ENCODE results near the gene SELENBP1.
A peak's percentile ranks its signal among the peaks of the same experiment; 100 is the strongest.
"Not testable (repeated sequence)": the region's sequence is repeated elsewhere in the genome, so short reads cannot be mapped to it uniquely, and the experiment has no call there.

SELENBP1 gene

DNA sequence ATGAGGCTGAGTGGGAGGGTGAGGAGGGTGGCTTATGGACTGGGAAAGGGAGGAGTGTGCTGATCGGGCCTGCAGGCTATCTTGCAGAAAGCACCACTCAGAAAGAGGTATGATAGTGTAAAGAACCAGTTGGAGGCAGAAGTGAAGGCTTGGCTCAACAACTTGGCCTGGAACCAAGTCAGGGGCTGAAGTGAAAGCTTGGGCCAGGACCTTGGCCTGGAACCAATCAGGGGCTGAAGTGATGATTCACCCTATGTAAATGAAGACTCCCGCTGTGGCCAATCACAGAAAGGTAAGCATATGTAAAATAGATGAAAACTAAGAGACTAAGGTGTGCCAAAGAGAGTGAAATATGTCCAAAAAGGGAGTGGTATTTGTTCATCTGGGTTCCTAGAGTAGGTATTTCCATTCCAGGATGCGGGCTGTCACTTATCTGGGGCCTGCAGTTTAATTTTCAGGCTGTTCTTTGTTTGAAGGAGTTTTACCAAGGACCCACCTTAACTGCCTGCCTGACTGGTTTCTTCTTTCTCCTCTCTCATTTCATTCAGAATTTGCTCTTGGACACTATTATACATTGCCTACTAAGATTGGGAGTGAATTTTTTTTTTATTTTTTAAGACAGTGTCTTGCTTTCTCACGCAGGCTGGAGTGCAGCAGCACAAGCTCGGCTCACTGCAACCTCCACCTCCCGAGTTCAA, 20.3 kb downstream of the SELENBP1 start:
- no peak for TF ChIP-seq CTCF (IDR thresholded peaks at IDR 0.05)
- Histone ChIP-seq H3K4me3 (no peak overlapping the region), H3K27ac (no peak overlapping the region)
- no peak for DNase-seq (ENCODE audit: low spot score)

- not testable (repeated sequence) for DNase-seq (ENCODE audit: low spot score); H3K27ac ChIP-seq; H3K4me3 ChIP-seq
Observed at GRCh38 chr1:151350323-151350722, 22.2 kb downstream of the SELENBP1 start.

DNA sequence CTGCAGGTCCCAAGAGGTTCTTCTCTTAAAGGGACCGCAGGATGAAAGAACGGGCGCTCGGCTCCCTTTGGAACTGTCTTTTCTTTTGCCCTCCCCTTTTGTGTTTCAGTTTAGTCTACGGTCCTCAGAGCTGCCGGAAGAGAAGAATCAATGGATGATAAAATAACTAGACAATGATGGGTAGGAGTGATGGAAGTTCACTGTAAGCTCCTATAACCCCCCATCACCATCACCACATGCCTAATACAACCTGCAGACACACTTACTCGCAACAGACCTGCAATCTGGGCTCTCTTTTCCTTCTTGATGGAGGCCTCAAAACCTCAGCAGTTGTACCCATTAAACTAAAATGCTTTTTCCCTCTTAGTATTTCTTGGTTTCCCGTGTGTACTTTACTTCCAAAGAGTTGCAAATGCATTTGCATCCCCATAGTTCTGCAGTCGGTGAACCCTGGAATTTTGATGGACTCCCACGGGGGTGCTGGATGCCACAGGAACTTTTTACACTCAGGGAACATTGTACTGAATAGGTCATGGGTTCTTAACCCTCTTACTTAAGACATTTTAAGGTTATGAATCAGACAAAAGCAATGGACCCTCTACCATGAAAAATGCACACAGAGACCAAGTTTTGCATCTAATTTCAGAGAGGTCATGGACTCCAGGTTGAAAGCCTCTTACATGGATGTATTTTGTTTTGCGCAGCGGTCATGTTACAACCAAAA, 24.8 kb downstream of the SELENBP1 start:
- peak overlapping the region; percentile 70 for H3K4me3 ChIP-seq
- TF ChIP-seq CTCF (IDR thresholded peaks at IDR 0.05): no peak
- H3K27ac ChIP-seq: peak overlapping the region; percentile 85 to 95
- no peak for DNase-seq (ENCODE audit: low spot score)

GRCh38 chr1:151346769-151347522, 25.6 kb downstream of the SELENBP1 start, which contains the start of gene RFX5:
Gene RFX5 (minus strand): TSS chr1:151347252. CDS start chr1:151346320, 932 bp downstream.
- H3K27ac ChIP-seq: peak within 1 kb of the TSS; percentile 85 to 95
- peak; percentile 97 for DNase-seq (ENCODE audit: low spot score)
- no peak for TF ChIP-seq CTCF (IDR thresholded peaks at IDR 0.05)
- H3K4me3 ChIP-seq: peak within 1 kb of the TSS; percentile 70

DNA sequence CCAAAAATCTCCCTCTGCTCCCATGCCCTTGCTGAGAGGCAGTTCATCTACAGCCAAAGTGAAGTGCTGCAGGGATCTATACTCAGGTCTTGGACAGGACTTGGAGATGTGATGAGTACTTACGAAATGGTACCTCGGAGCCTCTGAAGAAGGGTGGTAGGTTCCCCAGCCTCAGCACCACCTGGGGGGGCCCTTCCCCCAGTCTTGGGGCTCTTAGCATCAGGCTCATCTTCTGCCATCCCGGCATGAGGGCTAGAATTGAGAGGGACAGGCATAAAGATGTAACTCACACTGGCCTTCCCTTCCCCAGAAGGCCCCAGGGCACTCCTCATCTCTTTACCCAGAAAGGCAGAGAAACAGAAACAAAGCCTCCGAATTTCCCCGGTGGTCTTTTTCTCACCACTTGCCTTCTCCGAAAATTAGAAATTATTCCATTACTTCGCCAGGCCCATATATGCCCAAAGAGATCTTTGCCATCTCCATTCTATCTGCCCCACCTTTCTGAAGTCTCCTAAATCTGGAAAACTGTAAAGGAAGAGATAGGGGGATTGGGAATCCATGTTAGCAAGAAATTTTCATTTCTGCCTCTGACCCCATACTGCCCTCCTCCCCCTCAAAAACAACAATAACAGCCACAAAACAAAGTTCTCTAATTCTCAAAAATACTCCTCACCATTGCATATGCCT, 26.3 kb downstream of the SELENBP1 start:
- no peak for TF ChIP-seq CTCF (IDR thresholded peaks at IDR 0.05)
- Histone ChIP-seq H3K27ac (peak overlapping the region; percentile 85 to 95), H3K4me3 (peak overlapping the region; percentile 70)
- DNase-seq (ENCODE audit: low spot score): no peak

DNA sequence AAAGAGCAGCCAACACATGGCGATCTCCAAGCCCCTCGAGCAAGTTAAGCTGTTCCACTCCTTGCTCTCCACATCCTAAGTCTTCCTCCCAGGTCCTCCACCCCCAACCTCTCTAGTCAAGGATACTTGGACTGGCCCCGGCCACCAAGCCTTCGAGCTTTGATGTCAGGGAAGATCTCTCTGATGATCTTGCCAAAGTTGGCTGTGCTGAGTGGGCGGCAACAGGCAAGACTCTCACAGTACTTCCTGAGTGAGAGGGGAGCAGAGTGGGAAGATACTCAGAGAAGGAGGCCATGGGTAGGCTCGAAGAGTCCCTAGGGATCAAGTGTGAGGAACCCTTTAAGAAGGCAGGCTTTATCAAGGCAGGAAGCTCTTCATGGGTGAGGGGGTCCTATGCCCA, 28.2 kb downstream of the SELENBP1 start:
- Histone ChIP-seq H3K27ac (no peak overlapping the region), H3K4me3 (no peak overlapping the region)
- DNase-seq (ENCODE audit: low spot score): no peak
- no peak for TF ChIP-seq CTCF (IDR thresholded peaks at IDR 0.05)

GRCh38 chr1:151343587-151343986, 28.9 kb downstream of the SELENBP1 start:
- no peak for TF ChIP-seq CTCF (IDR thresholded peaks at IDR 0.05)
- Histone ChIP-seq H3K4me3 (no peak overlapping the region), H3K27ac (no peak overlapping the region)
- no peak for DNase-seq (ENCODE audit: low spot score)

Data from coronary artery (tissue), 2 donors.